ENCODE data around the gene TMTC3.

Gene TMTC3

GRCh38 chr12:88144037-88144436 lies 1.9 kb downstream of the TMTC3 start:
- no peak for DNase-seq (ENCODE audit: low spot score in 2 of 2)
- peaks cover 28% of the 10 kb centered on the region for H3K4me1 ChIP-seq
- H3K36me3 ChIP-seq (replicated peaks), result no peaks in the 10 kb centered on the region; the same call in 1 of the 2 replicates
- in situ Hi-C loops (cut with MboI; ENCODE audit: low sequenced_read_pairs), result loop anchor here (10.0 to 25.0 kb wide), 2 partner anchors 421 to 843 kb away; no protein-coding TSS in a partner anchor
- H3K27me3 ChIP-seq (ENCODE audit: low read depth), result no peaks in the 10 kb centered on the region
- H3K9me3 ChIP-seq, result no peaks in the 10 kb centered on the region
- no peak overlapping the region for H3K4me3 ChIP-seq

GRCh38 chr12:88144546-88145468 lies 2.7 kb downstream of the TMTC3 start:
- Histone ChIP-seq H3K4me1 (peaks cover 28% of the 10 kb centered on the region), H3K36me3 (replicated peaks) (no peaks in the 10 kb centered on the region; the same call in 1 of the 2 replicates), H3K9me3 (no peaks in the 10 kb centered on the region), H3K4me3 (no peak overlapping the region), H3K27me3 (ENCODE audit: low read depth) (no peaks in the 10 kb centered on the region)
- no peak for DNase-seq (ENCODE audit: low spot score in 2 of 2)
- in situ Hi-C loops (cut with MboI; ENCODE audit: low sequenced_read_pairs), result loop anchor here (10.0 to 25.0 kb wide), 2 partner anchors 420 to 842 kb away; no protein-coding TSS in a partner anchor

- Histone ChIP-seq H3K4me3 (no peak overlapping the region), H3K9me3 (no peaks in the 10 kb centered on the region), H3K4me1 (peaks cover 28% of the 10 kb centered on the region), H3K27me3 (ENCODE audit: low read depth) (no peaks in the 10 kb centered on the region), H3K36me3 (replicated peaks) (no peaks in the 10 kb centered on the region; the same call in 1 of the 2 replicates)
- in situ Hi-C loops (cut with MboI; ENCODE audit: low sequenced_read_pairs), result loop anchor here (10.0 to 25.0 kb wide), 2 partner anchors 419 to 841 kb away; no protein-coding TSS in a partner anchor
- no peak for DNase-seq (ENCODE audit: low spot score in 2 of 2)
Measured at GRCh38 chr12:88145567-88146505, 3.7 kb downstream of the TMTC3 start.

GRCh38 chr12:88150063-88150462 lies 8.0 kb downstream of the TMTC3 start:
- in situ Hi-C loops (cut with MboI; ENCODE audit: low sequenced_read_pairs), result no loop called here

GRCh38 chr12:88153959-88154358 lies 11.9 kb downstream of the TMTC3 start:
- no peaks in the 10 kb centered on the region for H3K9me3 ChIP-seq
- H3K4me1 ChIP-seq, result no peaks in the 10 kb centered on the region; the same call in 1 of the 2 replicates
- H3K27me3 ChIP-seq (ENCODE audit: low read depth), result no peaks in the 10 kb centered on the region
- no peak overlapping the region for H3K4me3 ChIP-seq
- in situ Hi-C loops (cut with MboI; ENCODE audit: low sequenced_read_pairs), result no loop called here
- H3K36me3 ChIP-seq (replicated peaks), result no peaks in the 10 kb centered on the region
- DNase-seq (ENCODE audit: low spot score in 2 of 2), result no peak

More at GRCh38 chr12:88150063-88150462, 8.0 kb downstream of the TMTC3 start:
- no peaks in the 10 kb centered on the region; the same call in 1 of the 2 replicates for H3K36me3 ChIP-seq (replicated peaks)
- H3K27me3 ChIP-seq (ENCODE audit: low read depth), result no peaks in the 10 kb centered on the region
- H3K4me1 ChIP-seq, result peaks cover 8% of the 10 kb centered on the region
- no peak overlapping the region for H3K4me3 ChIP-seq
- no peaks in the 10 kb centered on the region for H3K9me3 ChIP-seq
- no peak for DNase-seq (ENCODE audit: low spot score in 2 of 2)

- H3K9me3 ChIP-seq, result no peaks in the 10 kb centered on the region
- no peak for DNase-seq (ENCODE audit: low spot score in 2 of 2)
- H3K4me3 ChIP-seq, result no peak overlapping the region
- H3K36me3 ChIP-seq (replicated peaks), result no peaks in the 10 kb centered on the region
- H3K27me3 ChIP-seq (ENCODE audit: low read depth), result no peaks in the 10 kb centered on the region
- in situ Hi-C loops (cut with MboI; ENCODE audit: low sequenced_read_pairs), result no loop called here
- no peaks in the 10 kb centered on the region; the same call in 1 of the 2 replicates for H3K4me1 ChIP-seq
Measured at GRCh38 chr12:88156075-88156654, 14.1 kb downstream of the TMTC3 start.

- Histone ChIP-seq H3K36me3 (replicated peaks) (peaks cover 16% of the 10 kb centered on the region), H3K4me1 (no peaks in the 10 kb centered on the region; the same call in 1 of the 2 replicates), H3K27me3 (ENCODE audit: low read depth) (no peaks in the 10 kb centered on the region), H3K4me3 (no peak overlapping the region), H3K9me3 (no peaks in the 10 kb centered on the region)
- in situ Hi-C loops (cut with MboI; ENCODE audit: low sequenced_read_pairs), result no loop called here
- no peak for DNase-seq (ENCODE audit: low spot score in 2 of 2)
Measured at GRCh38 chr12:88163371-88163770, 21.3 kb downstream of the TMTC3 start.

GRCh38 chr12:88166179-88166578 lies 24.1 kb downstream of the TMTC3 start:
- in situ Hi-C loops (cut with MboI; ENCODE audit: low sequenced_read_pairs), result no loop called here
- no peaks in the 10 kb centered on the region; the same call in 1 of the 2 replicates for H3K4me1 ChIP-seq
- H3K36me3 ChIP-seq (replicated peaks), result peaks cover 16% of the 10 kb centered on the region
- H3K27me3 ChIP-seq (ENCODE audit: low read depth), result no peaks in the 10 kb centered on the region
- no peak for DNase-seq (ENCODE audit: low spot score in 2 of 2)
- no peaks in the 10 kb centered on the region for H3K9me3 ChIP-seq
- no peak overlapping the region for H3K4me3 ChIP-seq

GRCh38 chr12:88167384-88167783 lies 25.3 kb downstream of the TMTC3 start:
- no peaks in the 10 kb centered on the region for H3K9me3 ChIP-seq
- no peaks in the 10 kb centered on the region for H3K4me1 ChIP-seq
- DNase-seq (ENCODE audit: low spot score in 2 of 2), result no peak
- H3K36me3 ChIP-seq (replicated peaks), result peaks cover 20% of the 10 kb centered on the region
- H3K27me3 ChIP-seq (ENCODE audit: low read depth), result no peaks in the 10 kb centered on the region
- in situ Hi-C loops (cut with MboI; ENCODE audit: low sequenced_read_pairs), result no loop called here
- no peak overlapping the region for H3K4me3 ChIP-seq

- no peaks in the 10 kb centered on the region for H3K27me3 ChIP-seq (ENCODE audit: low read depth)
- DNase-seq (ENCODE audit: low spot score in 2 of 2), result no peak
- in situ Hi-C loops (cut with MboI; ENCODE audit: low sequenced_read_pairs), result no loop called here
- H3K4me3 ChIP-seq, result no peak overlapping the region
- H3K4me1 ChIP-seq, result no peaks in the 10 kb centered on the region
- no peaks in the 10 kb centered on the region for H3K9me3 ChIP-seq
- peaks cover 12% of the 10 kb centered on the region for H3K36me3 ChIP-seq (replicated peaks)
Measured at GRCh38 chr12:88172844-88173407, 30.8 kb downstream of the TMTC3 start.

- no peaks in the 10 kb centered on the region for H3K4me1 ChIP-seq
- no peak overlapping the region for H3K4me3 ChIP-seq
- no peaks in the 10 kb centered on the region for H3K27me3 ChIP-seq (ENCODE audit: low read depth)
- peaks cover 12% of the 10 kb centered on the region for H3K36me3 ChIP-seq (replicated peaks)
- DNase-seq (ENCODE audit: low spot score in 2 of 2), result no peak
- in situ Hi-C loops (cut with MboI; ENCODE audit: low sequenced_read_pairs), result no loop called here
- no peaks in the 10 kb centered on the region for H3K9me3 ChIP-seq
Measured at GRCh38 chr12:88175544-88175943, 33.4 kb downstream of the TMTC3 start.

- Histone ChIP-seq H3K4me1 (peaks cover 3% of the 10 kb centered on the region; the same call in 1 of the 2 replicates), H3K9me3 (no peaks in the 10 kb centered on the region), H3K4me3 (no peak overlapping the region), H3K27me3 (ENCODE audit: low read depth) (no peaks in the 10 kb centered on the region), H3K36me3 (replicated peaks) (peaks cover 4% of the 10 kb centered on the region)
- no peak for DNase-seq (ENCODE audit: low spot score in 2 of 2)
- in situ Hi-C loops (cut with MboI; ENCODE audit: low sequenced_read_pairs), result no loop called here
Measured at GRCh38 chr12:88179436-88180014, 37.4 kb downstream of the TMTC3 start.

Measured in HAP-1 (cell line).